GM19043 (cell line): ENCODE data around the gene FYCO1.
A peak's percentile ranks its signal among the peaks of the same experiment; 100 is the strongest.
"Not testable (repeated sequence)": the region's sequence is repeated elsewhere in the genome, so short reads cannot be mapped to it uniquely, and the experiment has no call there.

Experiments used
- ATAC-seq: cut with Tn5 transposase; IDR thresholded peaks from one replicate; pipeline ENCODE4 v1.9.1; 2021; ENCODE audit warnings: low read depth; ENCODE audit not compliant: unreplicated experiment

Gene FYCO1

GRCh38 chr3:45995236-45996192 is at the start of gene FYCO1:
TSS of gene FYCO1 (minus strand) at chr3:45995824. CDS start at chr3:45984910, 10,914 bp downstream.
- ATAC-seq = peak; percentile 85

GRCh38 chr3:46038916-46039315 is 43.3 kb upstream of the FYCO1 start:
- no peak for ATAC-seq

- not testable (repeated sequence) for ATAC-seq
Measured at GRCh38 chr3:46038071-46038470, 42.4 kb upstream of the FYCO1 start.

GRCh38 chr3:46036191-46036590 is 40.6 kb upstream of the FYCO1 start:
- ATAC-seq = no peak

- ATAC-seq = no peak
Measured at GRCh38 chr3:46031747-46032146, 36.1 kb upstream of the FYCO1 start.

GRCh38 chr3:46031269-46031668 is 35.6 kb upstream of the FYCO1 start:
- ATAC-seq = no peak

GRCh38 chr3:46030626-46031025 is 35.0 kb upstream of the FYCO1 start:
- no peak for ATAC-seq

GRCh38 chr3:46029953-46030543 is 34.4 kb upstream of the FYCO1 start:
- ATAC-seq = no peak

- ATAC-seq = no peak
Measured at GRCh38 chr3:46027736-46028397, 32.2 kb upstream of the FYCO1 start.

GRCh38 chr3:46027021-46027705 is 31.5 kb upstream of the FYCO1 start, which contains the start of gene XCR1:
TSS of gene XCR1 (minus strand) at chr3:46027483. CDS start at chr3:46021947, 5,536 bp downstream.
- no peak for ATAC-seq

GRCh38 chr3:46025139-46025538 is 29.5 kb upstream of the FYCO1 start:
- ATAC-seq = no peak

- no peak for ATAC-seq
Measured at GRCh38 chr3:46024131-46024530, 28.5 kb upstream of the FYCO1 start.

- ATAC-seq = no peak
Measured at GRCh38 chr3:46022909-46023785, 27.5 kb upstream of the FYCO1 start.

GRCh38 chr3:46021516-46021915 is 25.9 kb upstream of the FYCO1 start:
- no peak for ATAC-seq

- ATAC-seq = no peak
Measured at GRCh38 chr3:46020766-46021510, 25.3 kb upstream of the FYCO1 start.

- no peak for ATAC-seq
Measured at GRCh38 chr3:46019707-46020106, 24.1 kb upstream of the FYCO1 start.

GRCh38 chr3:46017720-46018119 is 22.1 kb upstream of the FYCO1 start:
- ATAC-seq = no peak

GRCh38 chr3:46013316-46014094 is 17.9 kb upstream of the FYCO1 start:
- no peak for ATAC-seq
